ENCODE measurements around the gene COMMD4.
A peak's percentile ranks its signal among the peaks of the same experiment; 100 is the strongest.
"Not testable (repeated sequence)": the region's sequence is repeated elsewhere in the genome, so short reads cannot be mapped to it uniquely, and the experiment has no call there.

Gene COMMD4

DNA sequence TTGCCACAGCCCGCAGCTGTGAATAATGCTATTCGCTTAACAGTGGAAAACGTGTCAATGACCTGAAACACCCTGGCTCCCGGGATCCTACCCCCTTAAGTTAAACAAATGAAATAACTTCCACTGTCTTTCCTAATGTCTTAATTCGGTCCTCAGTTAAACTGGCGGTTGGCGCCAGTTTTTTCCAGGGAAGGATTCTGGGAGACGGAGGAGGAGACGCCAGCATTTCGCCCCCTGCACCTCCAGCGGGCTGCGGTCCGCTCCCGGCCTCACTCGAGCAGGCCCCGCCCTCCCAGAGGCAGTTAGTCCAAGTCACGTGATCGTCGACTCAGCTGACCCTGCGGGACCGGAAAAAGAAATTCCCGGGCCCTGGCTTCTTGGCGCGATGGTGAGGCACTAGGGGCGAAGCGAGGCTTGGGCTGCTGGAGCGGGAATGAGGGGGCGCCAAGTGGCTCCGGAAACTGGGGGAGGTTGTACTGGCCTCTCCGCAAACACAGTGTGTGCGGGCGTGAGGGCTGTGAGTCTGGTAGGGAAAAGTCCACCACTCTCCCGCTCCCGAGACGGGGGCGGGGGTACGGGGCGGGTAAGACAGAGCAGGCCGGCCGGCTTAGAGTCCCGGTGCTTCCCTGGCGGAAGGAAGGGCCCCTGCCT lies at the start of gene COMMD4:
Gene COMMD4 (plus strand): TSS at position 359 of the 651 bp plus-strand sequence. CDS start 27 bp downstream, at position 386.
- peak within 1 kb of the TSS; percentile 93 for H3K4me3 ChIP-seq (ENCODE audit: low read depth, low read length)
- TF ChIP-seq, protein P1, sequence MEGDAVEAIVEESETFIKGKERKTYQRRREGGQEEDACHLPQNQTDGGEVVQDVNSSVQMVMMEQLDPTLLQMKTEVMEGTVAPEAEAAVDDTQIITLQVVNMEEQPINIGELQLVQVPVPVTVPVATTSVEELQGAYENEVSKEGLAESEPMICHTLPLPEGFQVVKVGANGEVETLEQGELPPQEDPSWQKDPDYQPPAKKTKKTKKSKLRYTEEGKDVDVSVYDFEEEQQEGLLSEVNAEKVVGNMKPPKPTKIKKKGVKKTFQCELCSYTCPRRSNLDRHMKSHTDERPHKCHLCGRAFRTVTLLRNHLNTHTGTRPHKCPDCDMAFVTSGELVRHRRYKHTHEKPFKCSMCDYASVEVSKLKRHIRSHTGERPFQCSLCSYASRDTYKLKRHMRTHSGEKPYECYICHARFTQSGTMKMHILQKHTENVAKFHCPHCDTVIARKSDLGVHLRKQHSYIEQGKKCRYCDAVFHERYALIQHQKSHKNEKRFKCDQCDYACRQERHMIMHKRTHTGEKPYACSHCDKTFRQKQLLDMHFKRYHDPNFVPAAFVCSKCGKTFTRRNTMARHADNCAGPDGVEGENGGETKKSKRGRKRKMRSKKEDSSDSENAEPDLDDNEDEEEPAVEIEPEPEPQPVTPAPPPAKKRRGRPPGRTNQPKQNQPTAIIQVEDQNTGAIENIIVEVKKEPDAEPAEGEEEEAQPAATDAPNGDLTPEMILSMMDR (IDR thresholded peaks at IDR 0.05; ENCODE audit: borderline replicate concordance, insufficient read depth, low read depth, low read length): no peak

DNA sequence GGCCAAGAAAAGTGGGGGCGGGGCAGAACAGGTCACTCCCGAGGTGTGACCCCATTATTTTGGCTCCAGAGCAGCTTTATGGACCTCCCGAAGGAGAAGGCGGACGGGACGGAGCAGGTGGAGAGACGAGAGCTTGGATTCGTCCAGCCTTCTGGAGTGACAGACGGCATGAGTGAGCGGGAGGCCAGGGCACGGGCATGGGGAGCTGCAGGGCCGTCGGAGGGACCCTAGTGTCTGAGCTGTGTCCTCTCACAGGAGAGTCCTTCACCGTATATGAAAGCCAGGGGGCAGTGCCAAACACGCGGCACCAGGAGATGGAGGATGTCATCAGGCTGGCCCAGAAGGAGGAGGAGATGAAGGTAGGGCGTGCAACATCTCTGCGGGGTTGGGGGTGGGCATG lies 42.2 kb upstream of the COMMD4 start:
- H3K4me3 ChIP-seq (ENCODE audit: low read depth, low read length): not testable (repeated sequence)

DNA sequence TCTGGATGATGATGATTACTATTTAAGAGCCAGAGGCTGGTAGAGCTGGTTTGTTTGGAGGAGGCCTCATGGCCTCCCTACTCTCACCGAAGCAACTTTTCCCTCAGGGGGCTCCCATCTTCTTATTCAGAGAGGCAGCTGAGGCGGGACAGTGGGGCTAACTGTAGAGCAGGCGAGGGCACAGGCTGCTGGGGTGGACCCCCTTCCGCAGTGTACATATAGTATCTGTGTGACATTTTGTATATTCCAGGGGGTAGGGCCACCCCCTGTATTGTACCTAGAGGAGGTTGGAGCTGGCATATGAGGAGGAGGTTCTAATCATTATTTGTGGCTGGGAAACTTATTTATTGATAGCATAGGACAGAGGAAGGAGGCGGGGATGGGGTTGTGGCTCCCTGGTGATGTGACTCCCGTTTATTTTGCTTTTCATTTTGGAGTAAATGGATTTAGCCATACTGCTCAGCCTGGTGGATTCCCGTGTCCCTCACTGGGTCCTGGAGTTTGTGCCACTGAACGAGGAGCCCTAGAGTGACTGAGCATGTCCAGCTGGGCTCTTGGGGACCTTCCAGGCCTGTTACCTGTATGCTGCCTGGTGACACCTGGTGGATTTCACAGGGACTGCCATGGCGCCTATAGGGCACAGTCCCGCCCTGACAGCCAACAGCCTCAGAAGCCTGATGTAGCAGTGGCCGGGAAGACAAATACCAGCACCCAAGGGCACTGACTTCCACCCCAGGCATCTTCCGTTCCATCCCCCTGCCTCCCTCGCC lies 37.1 kb upstream of the COMMD4 start:
- H3K4me3 ChIP-seq (ENCODE audit: low read depth, low read length): not testable (repeated sequence)

- H3K4me3 ChIP-seq (ENCODE audit: low read depth, low read length): not testable (repeated sequence)
- TF ChIP-seq, protein P1 (IDR thresholded peaks at IDR 0.05; ENCODE audit: borderline replicate concordance, insufficient read depth, low read depth, low read length): peak; percentile 40; the same call in 1 of the 2 replicates
Observed at GRCh38 chr15:75299311-75299688, 36.6 kb upstream of the COMMD4 start.

- not testable (repeated sequence) for H3K4me3 ChIP-seq (ENCODE audit: low read depth, low read length)
Observed at GRCh38 chr15:75300026-75300425, 35.8 kb upstream of the COMMD4 start.

DNA sequence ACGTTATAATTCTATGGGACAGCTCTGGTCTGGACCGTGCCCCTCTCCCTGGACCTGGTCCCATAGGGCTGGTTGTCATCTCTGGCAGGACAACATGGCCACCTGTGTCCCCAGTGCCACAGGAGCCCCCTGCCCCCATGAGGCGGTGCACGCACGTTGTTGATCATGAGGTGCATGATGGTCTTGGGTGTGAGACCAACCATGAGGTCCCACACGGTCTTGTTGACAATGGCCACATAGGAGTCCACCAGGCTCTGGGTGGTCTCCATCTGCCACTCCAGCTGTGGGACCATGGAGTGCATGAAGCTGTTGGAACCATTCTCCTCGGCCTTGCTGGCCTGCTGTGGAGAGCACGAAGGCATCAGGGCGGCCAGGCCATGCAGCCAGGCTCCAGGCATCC lies 33.5 kb upstream of the COMMD4 start:
- H3K4me3 ChIP-seq (ENCODE audit: low read depth, low read length): no peak overlapping the region
- TF ChIP-seq, protein P1 (IDR thresholded peaks at IDR 0.05; ENCODE audit: borderline replicate concordance, insufficient read depth, low read depth, low read length): no peak

GRCh38 chr15:75302753-75303152 lies 33.1 kb upstream of the COMMD4 start:
- not testable (repeated sequence) for H3K4me3 ChIP-seq (ENCODE audit: low read depth, low read length)

DNA sequence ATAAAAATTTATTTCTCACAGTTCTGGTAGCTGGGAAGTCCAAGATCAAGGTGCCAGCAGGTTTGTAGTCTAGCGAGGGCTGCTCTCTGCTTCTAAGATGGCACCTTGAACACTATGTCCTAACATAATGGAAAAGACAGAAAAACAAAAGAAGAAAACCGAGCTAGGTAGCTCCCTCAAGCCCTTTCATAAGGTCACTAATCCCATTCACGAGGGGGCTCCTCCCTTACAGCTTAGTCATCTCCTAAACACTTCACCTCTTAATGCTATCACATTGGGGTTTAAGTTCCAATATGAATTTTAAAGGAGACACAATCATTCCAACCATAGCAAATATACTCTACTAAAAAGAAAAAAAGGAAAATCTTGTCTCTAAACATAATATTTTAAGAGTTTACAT lies 29.7 kb upstream of the COMMD4 start:
- no peak overlapping the region for H3K4me3 ChIP-seq (ENCODE audit: low read depth, low read length)
- TF ChIP-seq, protein P1 (IDR thresholded peaks at IDR 0.05; ENCODE audit: borderline replicate concordance, insufficient read depth, low read depth, low read length): no peak

GRCh38 chr15:75307778-75308390 lies 28.0 kb upstream of the COMMD4 start:
- H3K4me3 ChIP-seq (ENCODE audit: low read depth, low read length): no peak overlapping the region
- TF ChIP-seq, protein P1 (IDR thresholded peaks at IDR 0.05; ENCODE audit: borderline replicate concordance, insufficient read depth, low read depth, low read length): peak; percentile 77
